Measurements from ENCODE around the gene CLDN22.

DNA sequence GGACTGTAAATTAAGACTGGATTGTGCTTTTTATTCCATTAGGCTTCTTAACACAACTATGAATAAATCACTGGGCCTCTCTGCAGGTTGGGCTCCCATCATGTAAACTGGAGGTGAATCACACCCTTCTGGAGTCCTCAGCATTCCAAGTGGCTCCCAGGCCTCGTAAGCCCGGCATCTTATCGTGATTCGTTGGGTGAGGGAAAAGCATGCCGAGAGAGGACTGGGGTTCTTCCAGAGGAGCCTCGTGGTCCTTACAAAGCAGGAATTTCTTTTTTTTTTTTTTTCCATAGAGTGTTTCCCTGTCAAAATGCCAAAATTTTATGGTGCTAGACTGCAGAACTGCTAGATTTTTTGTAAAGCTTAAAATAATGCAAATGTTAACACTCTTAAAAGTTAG, 20.0 kb downstream of the CLDN22 start:
- TF ChIP-seq, protein P1, sequence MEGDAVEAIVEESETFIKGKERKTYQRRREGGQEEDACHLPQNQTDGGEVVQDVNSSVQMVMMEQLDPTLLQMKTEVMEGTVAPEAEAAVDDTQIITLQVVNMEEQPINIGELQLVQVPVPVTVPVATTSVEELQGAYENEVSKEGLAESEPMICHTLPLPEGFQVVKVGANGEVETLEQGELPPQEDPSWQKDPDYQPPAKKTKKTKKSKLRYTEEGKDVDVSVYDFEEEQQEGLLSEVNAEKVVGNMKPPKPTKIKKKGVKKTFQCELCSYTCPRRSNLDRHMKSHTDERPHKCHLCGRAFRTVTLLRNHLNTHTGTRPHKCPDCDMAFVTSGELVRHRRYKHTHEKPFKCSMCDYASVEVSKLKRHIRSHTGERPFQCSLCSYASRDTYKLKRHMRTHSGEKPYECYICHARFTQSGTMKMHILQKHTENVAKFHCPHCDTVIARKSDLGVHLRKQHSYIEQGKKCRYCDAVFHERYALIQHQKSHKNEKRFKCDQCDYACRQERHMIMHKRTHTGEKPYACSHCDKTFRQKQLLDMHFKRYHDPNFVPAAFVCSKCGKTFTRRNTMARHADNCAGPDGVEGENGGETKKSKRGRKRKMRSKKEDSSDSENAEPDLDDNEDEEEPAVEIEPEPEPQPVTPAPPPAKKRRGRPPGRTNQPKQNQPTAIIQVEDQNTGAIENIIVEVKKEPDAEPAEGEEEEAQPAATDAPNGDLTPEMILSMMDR (IDR thresholded peaks at IDR 0.05; ENCODE audit: insufficient read depth, low read length), result no peak
- TF ChIP-seq, protein P2, sequence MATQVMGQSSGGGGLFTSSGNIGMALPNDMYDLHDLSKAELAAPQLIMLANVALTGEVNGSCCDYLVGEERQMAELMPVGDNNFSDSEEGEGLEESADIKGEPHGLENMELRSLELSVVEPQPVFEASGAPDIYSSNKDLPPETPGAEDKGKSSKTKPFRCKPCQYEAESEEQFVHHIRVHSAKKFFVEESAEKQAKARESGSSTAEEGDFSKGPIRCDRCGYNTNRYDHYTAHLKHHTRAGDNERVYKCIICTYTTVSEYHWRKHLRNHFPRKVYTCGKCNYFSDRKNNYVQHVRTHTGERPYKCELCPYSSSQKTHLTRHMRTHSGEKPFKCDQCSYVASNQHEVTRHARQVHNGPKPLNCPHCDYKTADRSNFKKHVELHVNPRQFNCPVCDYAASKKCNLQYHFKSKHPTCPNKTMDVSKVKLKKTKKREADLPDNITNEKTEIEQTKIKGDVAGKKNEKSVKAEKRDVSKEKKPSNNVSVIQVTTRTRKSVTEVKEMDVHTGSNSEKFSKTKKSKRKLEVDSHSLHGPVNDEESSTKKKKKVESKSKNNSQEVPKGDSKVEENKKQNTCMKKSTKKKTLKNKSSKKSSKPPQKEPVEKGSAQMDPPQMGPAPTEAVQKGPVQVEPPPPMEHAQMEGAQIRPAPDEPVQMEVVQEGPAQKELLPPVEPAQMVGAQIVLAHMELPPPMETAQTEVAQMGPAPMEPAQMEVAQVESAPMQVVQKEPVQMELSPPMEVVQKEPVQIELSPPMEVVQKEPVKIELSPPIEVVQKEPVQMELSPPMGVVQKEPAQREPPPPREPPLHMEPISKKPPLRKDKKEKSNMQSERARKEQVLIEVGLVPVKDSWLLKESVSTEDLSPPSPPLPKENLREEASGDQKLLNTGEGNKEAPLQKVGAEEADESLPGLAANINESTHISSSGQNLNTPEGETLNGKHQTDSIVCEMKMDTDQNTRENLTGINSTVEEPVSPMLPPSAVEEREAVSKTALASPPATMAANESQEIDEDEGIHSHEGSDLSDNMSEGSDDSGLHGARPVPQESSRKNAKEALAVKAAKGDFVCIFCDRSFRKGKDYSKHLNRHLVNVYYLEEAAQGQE (IDR thresholded peaks at IDR 0.05; ENCODE audit: insufficient replicate concordance, low read depth), result no peak
- no peak for TF ChIP-seq POLR2AphosphoS5 (IDR thresholded peaks at IDR 0.05; ENCODE audit: low read depth)

Data from HL-60 (cell line).